Liver (tissue), 2 donors: ENCODE measurements around the gene SIX1.

ENCODE experiments used
- TF ChIP-seq, protein P1 (sequence below): IDR thresholded peaks from 2 replicates; pipeline ENCODE4 v1.6.1; 2016; ENCODE audit warnings: antibody characterized with exemption, mild to moderate bottlenecking
- TF ChIP-seq, protein P2 (sequence below): fragments of 150-350 bp; IDR thresholded peaks from 2 replicates; pipeline ENCODE4 v1.5.1; 2017; ENCODE audit warnings: improper control_type of control experiment, low read depth, low read length; ENCODE audit not compliant: missing input control
- TF ChIP-seq, protein P3 (sequence below): IDR thresholded peaks from 2 replicates; pipeline ENCODE4 v1.6.1; 2016; ENCODE audit warnings: antibody characterized with exemption
- donor health status: healthy.

- TF ChIP-seq, protein P1, sequence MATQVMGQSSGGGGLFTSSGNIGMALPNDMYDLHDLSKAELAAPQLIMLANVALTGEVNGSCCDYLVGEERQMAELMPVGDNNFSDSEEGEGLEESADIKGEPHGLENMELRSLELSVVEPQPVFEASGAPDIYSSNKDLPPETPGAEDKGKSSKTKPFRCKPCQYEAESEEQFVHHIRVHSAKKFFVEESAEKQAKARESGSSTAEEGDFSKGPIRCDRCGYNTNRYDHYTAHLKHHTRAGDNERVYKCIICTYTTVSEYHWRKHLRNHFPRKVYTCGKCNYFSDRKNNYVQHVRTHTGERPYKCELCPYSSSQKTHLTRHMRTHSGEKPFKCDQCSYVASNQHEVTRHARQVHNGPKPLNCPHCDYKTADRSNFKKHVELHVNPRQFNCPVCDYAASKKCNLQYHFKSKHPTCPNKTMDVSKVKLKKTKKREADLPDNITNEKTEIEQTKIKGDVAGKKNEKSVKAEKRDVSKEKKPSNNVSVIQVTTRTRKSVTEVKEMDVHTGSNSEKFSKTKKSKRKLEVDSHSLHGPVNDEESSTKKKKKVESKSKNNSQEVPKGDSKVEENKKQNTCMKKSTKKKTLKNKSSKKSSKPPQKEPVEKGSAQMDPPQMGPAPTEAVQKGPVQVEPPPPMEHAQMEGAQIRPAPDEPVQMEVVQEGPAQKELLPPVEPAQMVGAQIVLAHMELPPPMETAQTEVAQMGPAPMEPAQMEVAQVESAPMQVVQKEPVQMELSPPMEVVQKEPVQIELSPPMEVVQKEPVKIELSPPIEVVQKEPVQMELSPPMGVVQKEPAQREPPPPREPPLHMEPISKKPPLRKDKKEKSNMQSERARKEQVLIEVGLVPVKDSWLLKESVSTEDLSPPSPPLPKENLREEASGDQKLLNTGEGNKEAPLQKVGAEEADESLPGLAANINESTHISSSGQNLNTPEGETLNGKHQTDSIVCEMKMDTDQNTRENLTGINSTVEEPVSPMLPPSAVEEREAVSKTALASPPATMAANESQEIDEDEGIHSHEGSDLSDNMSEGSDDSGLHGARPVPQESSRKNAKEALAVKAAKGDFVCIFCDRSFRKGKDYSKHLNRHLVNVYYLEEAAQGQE = no peak
- TF ChIP-seq, protein P2, sequence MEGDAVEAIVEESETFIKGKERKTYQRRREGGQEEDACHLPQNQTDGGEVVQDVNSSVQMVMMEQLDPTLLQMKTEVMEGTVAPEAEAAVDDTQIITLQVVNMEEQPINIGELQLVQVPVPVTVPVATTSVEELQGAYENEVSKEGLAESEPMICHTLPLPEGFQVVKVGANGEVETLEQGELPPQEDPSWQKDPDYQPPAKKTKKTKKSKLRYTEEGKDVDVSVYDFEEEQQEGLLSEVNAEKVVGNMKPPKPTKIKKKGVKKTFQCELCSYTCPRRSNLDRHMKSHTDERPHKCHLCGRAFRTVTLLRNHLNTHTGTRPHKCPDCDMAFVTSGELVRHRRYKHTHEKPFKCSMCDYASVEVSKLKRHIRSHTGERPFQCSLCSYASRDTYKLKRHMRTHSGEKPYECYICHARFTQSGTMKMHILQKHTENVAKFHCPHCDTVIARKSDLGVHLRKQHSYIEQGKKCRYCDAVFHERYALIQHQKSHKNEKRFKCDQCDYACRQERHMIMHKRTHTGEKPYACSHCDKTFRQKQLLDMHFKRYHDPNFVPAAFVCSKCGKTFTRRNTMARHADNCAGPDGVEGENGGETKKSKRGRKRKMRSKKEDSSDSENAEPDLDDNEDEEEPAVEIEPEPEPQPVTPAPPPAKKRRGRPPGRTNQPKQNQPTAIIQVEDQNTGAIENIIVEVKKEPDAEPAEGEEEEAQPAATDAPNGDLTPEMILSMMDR = no peak
- TF ChIP-seq, protein P3, sequence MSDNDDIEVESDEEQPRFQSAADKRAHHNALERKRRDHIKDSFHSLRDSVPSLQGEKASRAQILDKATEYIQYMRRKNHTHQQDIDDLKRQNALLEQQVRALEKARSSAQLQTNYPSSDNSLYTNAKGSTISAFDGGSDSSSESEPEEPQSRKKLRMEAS = no peak
These were observed 32.0 kb upstream of the SIX1 start for GRCh38 chr14:60681271-60681670.
